Stimulated activated CD4-positive, alpha-beta T cell treated with anti-CD3 and anti-CD28 coated beads, TNF-alpha, amount 100 ng/mL, for 1 hour (primary cell): Measurements from ENCODE around the gene FAM47C.
"Not testable (repeated sequence)": the region's sequence is repeated elsewhere in the genome, so short reads cannot be mapped to it uniquely, and the experiment has no call there.

ENCODE experiments used
- DNase-seq, 3 donors: peaks; one replicate each; pipeline ENCODE4 v3.0.0-alpha.2; 2020; ENCODE audit warnings: low read depth in 3 of 3, low spot score in 1 of 3

The FAM47C gene

DNA sequence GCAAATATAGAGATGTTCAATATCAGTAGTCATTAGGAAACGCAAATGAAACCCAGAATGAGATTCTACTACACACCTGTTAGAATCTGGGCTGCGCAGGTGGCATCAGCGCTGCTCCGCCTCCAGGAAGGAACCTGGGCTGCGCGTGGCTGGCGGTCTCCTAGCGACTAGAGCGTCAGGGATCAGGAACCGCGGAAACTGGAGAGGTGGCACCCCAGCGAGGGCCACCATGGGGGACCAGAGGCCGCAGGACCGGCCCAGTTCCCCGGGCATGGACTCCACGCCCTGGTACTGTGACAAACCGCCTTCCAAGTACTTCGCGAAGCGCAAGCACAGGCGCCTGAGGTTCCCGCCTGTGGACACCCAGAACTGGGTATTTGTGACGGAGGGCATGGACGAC lies at the start of gene FAM47C:
TSS of gene FAM47C (plus strand) at position 185 of the 400 bp plus-strand sequence. CDS start at position 230, 45 bp downstream.
- not testable (repeated sequence) for DNase-seq

DNA sequence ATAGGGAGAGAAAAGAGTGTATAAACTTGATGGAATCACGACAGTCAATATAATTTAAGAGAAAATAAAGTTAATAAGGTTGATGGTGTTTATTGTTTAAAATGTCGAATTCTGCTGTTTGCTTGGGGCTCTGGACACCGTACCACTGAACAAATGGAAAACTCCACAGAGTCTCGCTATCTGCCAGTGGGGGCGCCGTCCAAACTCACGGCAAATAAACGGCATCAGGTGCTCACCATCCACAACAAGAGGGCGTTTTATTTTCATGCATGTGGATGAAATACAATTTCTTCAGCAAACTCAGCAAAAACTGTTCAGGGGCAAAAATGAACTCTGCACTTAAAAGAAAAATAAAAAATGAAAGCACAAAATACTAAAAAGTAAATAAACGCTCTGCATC lies 46.6 kb upstream of the FAM47C start:
- no peak for DNase-seq

DNA sequence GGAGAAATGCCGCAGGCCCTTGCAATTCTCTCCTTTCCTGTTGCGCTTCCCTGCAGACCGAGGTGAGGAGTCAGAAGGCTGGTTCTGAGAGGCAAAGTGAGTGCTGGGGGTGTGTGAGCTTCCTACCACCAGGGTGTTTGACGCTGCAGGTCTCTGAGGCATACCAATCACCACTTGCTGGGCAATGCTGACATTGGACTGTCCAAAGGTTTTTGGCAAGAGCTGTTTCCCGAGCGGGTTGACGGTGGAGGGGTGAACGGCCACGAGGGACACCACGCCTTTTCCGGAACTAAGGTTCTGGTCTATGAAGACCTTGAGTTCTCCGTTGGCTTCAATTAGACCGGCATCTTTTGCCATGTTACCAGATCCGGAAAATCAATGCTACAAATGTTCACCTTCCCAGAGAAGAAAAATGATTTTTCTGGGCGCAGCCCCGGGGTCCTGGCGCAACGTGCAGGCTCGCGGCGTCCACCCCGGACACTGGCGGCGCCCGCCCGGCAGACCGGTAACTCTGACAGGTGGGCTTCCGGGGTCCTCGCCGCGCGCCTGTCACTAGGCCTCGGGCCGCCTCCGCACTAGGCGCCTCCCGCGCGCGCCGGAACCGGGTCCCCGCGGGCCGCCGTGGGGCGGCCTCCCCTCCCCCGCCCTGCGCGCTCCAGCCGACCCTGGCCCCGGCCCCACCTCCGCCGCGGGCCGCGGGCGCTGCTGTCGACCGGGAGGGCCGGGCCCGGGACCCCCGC lies 44.9 kb upstream of the FAM47C start:
- no peak for DNase-seq

DNA sequence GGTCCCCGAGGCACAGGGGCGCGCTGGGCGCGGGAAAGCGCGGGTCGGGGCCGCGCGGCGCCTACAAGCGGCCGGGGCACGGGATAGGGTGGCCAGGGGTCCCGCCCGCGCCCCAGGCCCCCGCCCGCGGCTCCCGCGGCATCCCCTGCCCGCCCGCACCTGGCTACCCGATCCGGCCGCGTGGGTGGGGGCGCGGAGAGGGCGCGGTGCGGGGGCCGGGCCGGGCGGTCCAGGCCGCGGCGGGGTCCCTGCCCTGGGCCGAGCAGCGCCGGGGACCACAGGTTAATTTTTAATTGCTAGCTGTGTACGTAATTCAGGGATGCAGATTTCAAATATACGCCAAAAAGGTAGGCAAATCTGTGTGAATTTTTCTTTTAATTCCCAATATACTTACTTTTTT lies 44.3 kb upstream of the FAM47C start:
- no peak for DNase-seq

DNA sequence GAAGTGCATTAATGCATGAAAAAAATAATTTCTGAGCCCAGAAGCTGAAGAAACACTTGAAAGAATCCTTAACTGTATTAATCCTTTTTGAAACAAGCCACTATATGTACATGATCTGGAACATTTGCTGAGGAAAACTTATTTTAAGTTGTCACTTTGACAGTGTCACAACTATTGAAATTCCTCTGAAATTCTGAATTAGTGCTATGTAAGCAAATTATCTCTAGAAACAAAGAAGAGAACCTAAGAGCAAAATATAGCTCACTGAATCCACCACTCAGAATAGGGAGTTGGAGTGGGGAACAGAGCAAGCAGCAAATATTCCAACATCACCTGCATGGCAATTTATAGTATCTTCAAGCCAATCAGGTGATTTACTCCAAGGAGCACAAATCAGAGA lies 34.6 kb upstream of the FAM47C start:
- no peak for DNase-seq

DNA sequence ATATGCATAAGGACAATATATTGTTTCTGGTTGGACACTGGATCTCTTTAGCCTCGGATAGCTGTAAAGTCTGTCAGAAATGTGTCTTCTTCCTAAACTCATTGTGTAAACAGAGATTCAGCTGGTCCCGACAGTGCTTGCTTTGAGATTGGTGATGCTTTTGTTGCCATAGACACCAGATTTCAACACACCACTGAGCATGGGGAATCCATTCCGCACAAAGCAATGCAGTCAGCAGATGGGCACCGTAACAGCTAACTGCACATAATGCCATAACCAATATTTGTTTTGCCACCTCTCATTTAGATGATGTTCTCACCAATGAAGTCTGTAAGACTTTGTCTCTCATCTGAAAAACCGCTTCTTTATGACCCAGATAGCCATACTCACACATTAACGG lies 33.3 kb upstream of the FAM47C start:
- no peak for DNase-seq

DNA sequence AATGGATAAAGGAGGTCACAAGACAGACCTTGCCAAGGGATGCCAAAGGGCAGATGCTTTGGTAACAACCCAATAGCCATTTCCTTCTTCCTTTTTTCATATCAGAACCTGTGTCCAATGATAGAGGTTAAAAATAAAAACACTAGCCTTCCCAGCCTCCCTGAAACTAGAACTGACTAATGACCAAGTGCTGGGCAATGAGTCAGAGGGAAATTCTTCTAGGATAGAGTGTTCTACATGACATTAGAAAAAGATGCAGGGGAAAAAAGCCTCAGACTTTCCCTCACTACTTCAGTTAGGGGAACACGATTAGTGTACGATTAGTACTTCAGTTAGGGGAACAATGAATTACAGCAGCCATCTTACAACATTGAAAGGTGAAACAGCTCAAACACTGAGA lies 29.3 kb upstream of the FAM47C start:
- no peak for DNase-seq

DNA sequence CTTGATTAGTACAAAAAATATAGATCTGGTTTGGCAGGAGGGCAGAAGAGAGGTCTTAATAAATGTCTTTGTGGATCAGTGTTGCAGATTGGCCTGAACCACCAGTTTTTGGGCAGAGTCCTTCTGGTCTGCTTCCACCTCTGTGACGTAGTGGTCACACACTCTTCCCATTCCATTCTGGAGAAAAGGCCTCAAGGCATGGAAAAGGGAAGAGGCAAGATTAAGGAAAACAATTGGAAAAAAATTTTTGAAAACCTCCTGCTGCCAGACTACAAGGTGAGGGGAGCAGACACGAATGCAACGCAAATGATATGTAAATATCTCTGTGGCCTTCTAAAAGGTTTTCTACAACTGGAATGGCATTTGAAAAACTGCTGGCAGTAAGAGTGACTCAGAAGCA lies 24.3 kb upstream of the FAM47C start:
- DNase-seq, result no peak

DNA sequence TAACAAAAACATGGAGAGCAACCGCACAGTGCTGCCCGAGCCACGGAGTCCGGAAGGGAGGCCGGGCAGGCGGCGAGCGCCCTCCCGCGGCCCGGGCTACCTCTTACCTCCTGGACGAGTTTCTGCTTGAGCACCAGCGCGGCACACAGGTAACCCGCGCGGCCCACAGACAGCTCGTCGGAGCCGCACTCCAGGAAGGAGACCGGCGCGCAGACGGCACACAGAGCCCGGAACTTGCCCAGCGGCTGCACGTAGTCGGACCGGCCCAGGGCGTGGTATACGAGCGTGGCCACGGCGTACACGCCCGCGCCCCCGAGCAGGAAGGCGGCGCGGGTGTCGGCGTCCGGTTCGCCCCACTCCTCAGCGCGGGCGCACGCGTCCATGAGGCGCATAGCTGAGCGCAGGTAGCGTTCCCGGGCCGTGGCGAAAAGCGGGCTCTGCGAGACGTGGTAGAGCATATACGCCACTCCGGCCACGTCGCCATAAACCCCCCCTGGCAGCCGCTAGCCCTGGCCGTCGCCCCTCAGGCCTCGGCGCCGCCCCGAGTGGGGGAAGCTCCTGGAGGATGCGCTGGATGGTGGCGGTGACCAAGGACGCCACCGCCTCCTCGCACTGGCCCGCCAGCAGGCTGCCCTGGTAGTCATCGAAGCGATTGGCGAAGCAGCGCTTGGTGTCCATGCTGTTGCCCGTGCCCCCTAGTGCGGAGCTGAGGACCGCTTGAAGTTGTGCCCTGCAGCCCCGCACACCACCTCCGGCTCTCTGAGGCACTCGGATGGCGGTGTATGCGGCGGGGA lies 22.6 kb upstream of the FAM47C start:
- not testable (repeated sequence) for DNase-seq

DNA sequence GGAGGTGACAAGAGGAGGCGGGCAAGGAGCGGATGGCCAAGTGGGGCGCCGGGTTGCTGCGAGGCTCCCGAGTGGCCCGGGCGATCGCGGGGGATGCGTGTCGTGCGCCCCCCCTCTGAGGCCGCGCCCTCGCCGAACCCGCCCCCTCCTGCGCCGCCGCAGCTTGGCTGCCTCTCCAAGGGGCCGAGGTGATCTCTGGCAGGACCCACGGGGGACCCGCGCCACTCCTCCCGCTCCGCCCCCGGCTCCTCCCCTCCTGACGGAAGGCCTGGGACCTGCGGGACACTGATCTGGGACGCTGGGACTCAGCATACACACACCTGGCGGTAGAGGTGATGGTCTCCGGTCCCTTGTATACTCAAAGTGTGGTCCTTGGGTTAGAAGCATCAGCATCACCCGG lies 21.9 kb upstream of the FAM47C start:
- DNase-seq, result no peak

DNA sequence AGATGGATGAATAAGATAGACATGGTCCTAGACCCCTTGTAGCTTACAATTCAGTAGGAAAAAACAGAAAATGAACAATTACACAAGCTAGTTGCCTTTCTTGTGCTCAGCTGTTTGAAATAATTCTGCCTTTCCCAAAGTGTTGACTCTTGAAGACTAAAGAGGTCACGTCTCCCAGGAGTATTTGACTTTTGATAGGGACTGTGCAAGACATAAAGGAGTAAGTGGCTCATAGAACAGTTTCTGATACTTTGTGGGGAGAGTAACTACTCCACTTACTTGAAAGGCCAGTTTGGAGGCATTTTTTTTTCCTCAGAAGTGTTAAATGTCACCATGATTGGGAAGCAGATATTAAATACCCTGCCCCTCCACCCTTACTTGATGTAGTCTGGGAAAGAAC lies 21.0 kb upstream of the FAM47C start:
- not testable (repeated sequence) for DNase-seq

DNA sequence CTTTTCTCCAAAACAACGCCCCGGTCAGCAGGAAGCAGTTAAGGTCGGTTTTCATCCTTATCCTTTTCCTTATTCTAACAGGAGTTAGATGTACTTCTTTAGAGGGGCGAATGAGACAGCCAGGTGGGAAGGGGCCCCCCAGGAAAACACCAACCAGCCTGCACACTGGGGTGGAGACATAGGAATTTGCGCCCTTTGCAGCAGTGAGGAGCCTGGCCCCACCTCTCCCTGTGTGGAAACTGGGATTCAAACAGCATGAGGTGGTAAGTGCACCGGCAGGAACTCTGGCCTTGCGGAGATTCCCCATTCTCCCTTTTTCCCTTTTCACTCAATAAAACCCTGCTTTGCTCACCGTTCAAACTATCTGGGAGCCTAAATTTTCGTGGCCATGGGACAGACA lies 8.0 kb upstream of the FAM47C start:
- no peak for DNase-seq

DNA sequence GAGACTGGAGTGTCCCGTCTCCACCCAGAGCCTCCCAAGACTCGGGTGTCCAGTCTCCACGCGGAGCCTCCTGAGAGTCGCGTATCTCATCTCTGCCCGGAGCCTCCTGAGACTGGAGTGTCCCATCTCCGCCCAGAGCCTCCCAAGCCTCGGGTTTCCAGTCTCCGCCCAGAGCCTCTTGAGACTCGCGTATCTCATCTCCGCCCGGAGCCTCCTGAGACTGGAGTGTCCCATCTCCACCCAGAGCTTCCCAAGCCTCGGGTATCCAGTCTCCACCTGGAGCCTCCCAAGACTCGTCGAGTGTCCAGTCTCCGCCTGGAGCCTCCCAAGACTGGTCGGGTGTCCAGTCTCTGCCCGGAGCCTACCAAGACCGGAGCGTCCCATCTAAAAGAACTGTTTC lies 2.3 kb downstream of the FAM47C start:
- no peak for DNase-seq

DNA sequence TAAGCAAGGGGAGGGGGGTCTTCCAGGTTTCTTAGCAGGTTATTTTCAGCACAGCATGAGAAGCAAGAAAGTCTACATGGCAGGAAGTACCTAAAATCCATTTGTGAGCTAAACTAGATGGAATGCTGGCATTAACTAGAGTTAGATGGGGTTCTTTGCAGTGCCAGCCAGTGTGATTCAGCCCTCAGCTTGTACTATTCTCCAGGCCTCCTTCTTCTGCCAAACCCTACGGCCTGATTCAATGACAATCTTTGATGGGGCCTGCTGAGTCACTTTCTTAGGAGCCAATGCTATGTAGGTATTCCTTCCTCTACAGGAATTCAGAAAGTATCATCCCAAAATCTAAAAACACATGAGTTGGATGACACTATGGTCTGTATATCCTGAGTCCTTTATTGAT lies 26.1 kb downstream of the FAM47C start:
- not testable (repeated sequence) for DNase-seq

DNA sequence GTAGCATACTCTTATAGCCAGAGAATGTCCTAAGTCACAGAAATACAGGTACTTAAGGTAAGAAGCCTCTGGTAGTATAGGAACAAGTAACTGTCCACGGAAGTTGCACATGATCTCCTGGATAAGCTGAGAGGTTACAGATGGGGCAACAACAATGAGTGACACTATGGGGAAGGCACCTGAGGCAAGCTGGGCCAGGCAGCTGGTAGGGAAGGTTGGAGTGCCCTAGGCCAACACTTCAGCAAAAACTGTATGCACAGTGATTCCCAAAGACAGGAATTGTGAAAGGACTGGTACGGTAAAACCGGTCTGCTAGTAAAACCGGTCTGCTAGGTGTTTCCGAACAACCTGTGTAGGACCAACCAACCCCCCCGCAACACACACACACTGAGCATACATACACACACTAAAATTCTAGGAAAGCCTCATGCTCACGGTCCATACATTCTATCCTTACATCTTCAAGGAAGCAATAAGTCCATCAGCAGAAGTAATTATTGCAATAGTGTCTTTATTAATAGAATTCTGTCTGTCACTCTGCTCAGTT lies 28.6 kb downstream of the FAM47C start:
- DNase-seq, result not testable (repeated sequence)

DNA sequence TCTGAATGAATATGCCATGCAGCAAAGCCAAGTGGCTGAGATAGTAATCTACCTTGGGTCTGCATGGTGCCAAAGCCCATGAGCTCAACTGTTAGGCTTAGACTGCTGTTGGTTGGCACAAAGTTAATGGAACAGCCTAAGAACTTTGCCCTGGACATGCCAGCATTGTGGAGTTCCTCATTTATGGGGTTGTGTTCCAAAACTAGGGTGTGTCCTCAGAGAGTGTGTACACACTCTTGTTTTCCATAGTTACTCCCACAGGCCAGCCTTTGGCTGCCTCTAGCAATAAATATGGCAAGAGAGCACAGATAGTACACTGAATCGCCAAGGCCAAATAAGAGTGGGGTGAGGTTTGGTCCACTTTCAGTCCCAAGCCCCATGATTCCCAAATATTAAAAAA lies 30.6 kb downstream of the FAM47C start:
- not testable (repeated sequence) for DNase-seq

DNA sequence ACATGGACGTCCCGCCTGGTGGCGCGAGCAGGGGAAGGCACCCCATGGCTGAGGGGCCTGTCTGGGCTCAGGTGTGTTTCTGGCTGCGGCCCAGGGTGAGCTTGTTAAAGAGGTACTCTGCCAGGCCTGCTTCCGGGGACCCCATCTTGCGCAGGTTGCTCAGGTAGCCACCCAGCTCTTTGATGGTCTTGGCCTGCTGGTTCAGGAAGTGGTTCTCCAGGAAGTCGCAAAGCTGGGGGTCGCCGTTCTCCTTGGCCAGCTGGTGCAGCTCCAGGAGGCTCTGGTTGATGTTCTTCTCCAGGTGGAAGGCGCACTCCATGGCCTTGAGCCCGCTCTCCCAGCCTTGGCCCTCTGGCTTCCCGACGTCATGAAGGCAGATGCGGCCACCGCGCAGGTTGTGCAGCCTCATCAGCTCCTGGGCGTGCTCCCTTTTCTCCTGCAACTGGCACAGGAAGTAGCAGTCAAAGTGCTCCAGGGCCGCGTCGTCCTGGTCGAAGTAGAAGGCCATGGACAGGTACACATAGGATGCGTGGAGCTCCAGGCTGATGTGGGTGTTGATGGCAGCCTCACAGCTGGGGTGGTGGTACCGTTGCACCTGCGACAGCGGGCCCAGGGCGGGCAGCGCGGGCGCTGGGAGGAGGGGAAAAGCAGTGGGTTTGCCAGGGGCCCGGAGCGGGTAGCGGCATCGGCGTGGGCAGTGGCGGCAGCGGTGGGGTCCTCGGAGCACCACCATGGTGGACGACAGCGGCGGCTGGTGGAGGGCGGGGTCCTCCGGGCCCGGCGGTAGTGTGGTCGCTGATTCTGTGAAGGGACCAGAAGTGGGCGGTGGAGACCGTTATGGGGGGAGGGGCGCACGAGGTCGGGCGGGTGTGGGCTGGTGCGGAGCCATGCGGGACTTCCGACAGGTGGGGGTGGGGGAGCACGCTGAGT lies 35.1 kb downstream of the FAM47C start:
- not testable (repeated sequence) for DNase-seq

DNA sequence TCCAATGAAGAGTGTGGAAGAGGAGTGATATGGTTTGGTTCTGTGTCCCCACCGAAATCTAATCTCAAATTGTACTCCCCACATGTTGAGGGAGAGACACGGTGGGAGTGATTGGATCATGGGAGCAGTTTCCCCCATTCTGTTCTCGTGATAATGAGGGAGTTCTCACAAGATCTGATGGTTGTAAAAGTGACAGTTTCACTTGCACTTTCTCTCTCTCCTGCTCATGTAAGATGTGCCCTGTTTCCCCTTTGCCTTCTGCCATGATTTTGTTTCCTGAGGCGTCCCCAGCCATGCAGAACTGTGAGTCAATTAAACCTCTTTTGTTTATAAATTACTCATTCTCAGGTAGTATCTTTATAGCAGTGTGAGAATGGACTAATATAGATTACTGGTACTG lies 39.6 kb downstream of the FAM47C start:
- no peak for DNase-seq

DNA sequence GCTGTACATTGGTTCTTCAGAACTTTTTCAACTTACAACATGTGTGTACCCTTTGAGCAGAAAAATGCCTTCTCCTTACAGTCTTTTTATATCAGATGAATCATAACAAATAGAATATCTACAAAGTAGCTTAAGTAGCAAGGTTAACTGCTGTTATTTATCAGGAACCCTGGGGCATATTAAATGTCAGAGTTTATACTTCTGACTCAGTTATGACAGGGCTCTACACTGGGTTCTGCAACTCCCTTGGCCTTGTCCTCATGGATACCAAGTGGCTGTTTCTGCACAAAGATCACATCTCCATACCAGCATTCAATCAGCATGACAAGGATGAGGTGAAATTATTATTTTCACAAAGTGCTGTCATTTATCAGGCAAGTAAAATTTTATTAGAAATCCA lies 49.4 kb downstream of the FAM47C start:
- not testable (repeated sequence) for DNase-seq

DNA sequence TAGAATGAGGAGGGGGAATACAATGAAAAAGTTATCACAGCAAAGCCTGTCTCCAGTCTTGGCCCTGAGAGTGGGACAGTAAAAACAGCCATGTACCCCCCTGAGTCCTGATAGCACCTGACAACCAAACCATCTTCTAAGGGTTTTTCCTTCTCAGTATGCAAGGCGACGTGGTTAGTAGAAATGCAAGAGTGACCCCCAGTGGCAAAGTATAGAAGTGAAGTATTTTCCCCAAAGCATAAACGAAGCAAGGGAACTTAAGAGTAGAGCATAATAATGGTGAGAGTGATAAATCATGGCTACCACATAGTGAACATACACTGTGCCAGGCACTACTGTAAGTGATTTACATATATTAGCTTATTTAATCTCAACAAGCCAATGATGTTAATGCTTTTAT lies 52.8 kb downstream of the FAM47C start:
- DNase-seq, result no peak
